ENCODE data around the gene WDCP.

DNA sequence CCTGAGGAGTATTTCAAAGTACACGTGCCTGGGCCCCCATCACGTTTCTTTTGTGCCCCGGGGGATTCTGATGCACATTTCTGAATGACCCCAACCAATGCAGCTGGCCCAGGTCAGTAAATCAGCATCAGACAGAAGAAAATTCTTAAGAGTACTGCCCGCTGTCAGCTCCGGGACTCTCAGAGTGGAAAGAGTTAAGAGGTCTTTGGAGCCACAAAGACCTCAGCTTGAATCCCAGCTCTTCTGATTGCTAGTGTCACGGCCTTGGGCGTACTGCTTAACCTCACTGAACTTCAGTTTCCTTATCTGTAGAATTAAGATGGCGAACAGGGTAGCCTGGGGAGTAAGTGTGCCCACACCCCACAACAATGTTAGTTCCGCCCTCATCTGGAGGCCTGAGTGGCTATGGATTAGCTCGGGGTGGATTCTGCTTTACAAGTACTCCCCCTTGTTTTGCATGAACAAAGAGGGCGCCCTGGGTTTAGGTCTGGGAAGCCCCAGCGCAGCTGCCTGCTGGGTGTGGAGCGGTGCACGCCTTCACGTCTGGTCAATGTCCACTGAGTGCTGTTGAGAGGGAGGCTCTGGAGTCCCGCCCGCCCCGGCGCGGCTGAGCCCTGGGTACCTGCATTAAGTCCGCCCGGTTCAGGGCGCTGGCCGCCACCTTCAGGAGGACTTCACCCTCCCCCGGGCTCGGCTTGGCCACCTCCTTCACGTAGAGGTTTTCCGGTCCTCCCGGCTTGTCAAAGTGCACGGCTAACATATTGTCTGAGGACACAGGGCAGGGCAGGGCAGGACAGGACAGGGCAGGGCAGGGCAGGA lies 36.6 kb upstream of the WDCP start:
- TF ChIP-seq POLR2A (IDR thresholded peaks at IDR 0.05) (no peak), POLR2AphosphoS5 (IDR thresholded peaks at IDR 0.05) (no peak)
- TF ChIP-seq, protein P1, sequence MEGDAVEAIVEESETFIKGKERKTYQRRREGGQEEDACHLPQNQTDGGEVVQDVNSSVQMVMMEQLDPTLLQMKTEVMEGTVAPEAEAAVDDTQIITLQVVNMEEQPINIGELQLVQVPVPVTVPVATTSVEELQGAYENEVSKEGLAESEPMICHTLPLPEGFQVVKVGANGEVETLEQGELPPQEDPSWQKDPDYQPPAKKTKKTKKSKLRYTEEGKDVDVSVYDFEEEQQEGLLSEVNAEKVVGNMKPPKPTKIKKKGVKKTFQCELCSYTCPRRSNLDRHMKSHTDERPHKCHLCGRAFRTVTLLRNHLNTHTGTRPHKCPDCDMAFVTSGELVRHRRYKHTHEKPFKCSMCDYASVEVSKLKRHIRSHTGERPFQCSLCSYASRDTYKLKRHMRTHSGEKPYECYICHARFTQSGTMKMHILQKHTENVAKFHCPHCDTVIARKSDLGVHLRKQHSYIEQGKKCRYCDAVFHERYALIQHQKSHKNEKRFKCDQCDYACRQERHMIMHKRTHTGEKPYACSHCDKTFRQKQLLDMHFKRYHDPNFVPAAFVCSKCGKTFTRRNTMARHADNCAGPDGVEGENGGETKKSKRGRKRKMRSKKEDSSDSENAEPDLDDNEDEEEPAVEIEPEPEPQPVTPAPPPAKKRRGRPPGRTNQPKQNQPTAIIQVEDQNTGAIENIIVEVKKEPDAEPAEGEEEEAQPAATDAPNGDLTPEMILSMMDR (IDR thresholded peaks at IDR 0.05) = no peak

All from breast epithelium (tissue), 3 donors.